Gastroesophageal sphincter (tissue), 3 donors: ENCODE data around the gene LDHA.

ENCODE experiments used
- CTCF ChIP-seq, 4 experiments: fragments of 200-600 bp in 2 of 4; fragments of 450-650 bp in 2 of 4; sonication (generic) in 1 of 4; IDR thresholded peaks; one replicate each; pipeline ENCODE4 v1.5.1; 2017 to 2019; ENCODE audit warnings: antibody characterized with exemption in 4 of 4, mild to moderate bottlenecking in 2 of 4, moderate library complexity in 2 of 4
- EP300 ChIP-seq: sonication (generic); formaldehyde crosslinking; IDR thresholded peaks from one replicate; pipeline ENCODE4 v1.6.1; 2017; ENCODE audit warnings: antibody characterized with exemption, mild to moderate bottlenecking

- TF ChIP-seq CTCF (IDR thresholded peaks at IDR 0.05) (no peak), EP300 (no peak)
Observed at GRCh38 chr11:18367431-18367830, 26.9 kb upstream of the LDHA start.
